ENCODE results near the gene IFT52. TPM values are rescaled to one million over a fixed set of nuclear protein-coding genes. Genes with fewer than 3 reads are reported as not detected.

IFT52 gene
- total RNA-seq, 1 donor from 2014 or later, result 56.6 TPM

DNA sequence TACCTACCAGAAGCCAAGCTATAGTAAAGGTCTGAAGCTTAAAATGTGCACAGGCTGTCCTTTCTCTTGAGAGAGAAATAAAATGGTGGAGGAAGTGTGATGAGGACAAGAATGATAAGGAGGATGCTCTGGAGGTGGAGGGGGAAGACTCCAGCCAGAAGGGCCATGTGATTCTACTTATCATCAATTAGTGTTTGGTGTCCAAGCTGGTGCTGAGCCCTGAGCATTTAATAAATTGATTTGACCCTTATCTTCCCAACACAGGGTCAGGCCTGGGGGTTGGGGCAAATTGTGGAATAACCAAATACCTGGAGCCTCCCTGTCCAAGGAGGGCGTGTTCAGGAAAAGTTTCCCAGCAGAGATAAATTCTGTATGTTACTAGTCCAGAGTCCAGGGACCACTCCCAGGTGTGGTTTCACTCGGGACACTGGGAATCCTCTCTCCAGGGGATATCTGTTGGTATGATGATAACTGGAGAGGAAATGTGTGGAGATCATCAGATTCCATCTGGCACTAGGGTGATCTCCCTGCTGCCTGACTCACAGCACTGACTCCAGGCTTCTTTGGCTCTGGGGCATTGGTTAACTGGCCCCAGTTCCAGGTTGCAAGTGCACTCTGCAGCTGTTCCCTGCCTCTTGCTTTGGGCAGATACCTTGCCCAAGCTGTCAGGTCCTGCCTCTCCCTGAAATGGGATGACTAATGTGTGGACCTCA, 72.4 kb downstream of the IFT52 start:
- TF ChIP-seq, protein P1, sequence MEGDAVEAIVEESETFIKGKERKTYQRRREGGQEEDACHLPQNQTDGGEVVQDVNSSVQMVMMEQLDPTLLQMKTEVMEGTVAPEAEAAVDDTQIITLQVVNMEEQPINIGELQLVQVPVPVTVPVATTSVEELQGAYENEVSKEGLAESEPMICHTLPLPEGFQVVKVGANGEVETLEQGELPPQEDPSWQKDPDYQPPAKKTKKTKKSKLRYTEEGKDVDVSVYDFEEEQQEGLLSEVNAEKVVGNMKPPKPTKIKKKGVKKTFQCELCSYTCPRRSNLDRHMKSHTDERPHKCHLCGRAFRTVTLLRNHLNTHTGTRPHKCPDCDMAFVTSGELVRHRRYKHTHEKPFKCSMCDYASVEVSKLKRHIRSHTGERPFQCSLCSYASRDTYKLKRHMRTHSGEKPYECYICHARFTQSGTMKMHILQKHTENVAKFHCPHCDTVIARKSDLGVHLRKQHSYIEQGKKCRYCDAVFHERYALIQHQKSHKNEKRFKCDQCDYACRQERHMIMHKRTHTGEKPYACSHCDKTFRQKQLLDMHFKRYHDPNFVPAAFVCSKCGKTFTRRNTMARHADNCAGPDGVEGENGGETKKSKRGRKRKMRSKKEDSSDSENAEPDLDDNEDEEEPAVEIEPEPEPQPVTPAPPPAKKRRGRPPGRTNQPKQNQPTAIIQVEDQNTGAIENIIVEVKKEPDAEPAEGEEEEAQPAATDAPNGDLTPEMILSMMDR (IDR thresholded peaks at IDR 0.05; ENCODE audit: unreplicated experiment), result no peak
- DNase-seq (ENCODE audit: low spot score, unreplicated experiment), result no peak
- no peak overlapping the region for H3K4me3 Mint-ChIP-seq (ENCODE audit: low read depth)
- no peaks in the 10 kb centered on the region for H3K9me3 Mint-ChIP-seq (ENCODE audit: low read depth)
- H3K27ac Mint-ChIP-seq, result no peak overlapping the region
- peaks cover 1% of the 10 kb centered on the region for H3K4me1 Mint-ChIP-seq (ENCODE audit: low read depth)
- no peaks in the 10 kb centered on the region for H3K36me3 Mint-ChIP-seq (ENCODE audit: insufficient read depth)
- peaks cover 13% of the 10 kb centered on the region for H3K27me3 Mint-ChIP-seq

DNA sequence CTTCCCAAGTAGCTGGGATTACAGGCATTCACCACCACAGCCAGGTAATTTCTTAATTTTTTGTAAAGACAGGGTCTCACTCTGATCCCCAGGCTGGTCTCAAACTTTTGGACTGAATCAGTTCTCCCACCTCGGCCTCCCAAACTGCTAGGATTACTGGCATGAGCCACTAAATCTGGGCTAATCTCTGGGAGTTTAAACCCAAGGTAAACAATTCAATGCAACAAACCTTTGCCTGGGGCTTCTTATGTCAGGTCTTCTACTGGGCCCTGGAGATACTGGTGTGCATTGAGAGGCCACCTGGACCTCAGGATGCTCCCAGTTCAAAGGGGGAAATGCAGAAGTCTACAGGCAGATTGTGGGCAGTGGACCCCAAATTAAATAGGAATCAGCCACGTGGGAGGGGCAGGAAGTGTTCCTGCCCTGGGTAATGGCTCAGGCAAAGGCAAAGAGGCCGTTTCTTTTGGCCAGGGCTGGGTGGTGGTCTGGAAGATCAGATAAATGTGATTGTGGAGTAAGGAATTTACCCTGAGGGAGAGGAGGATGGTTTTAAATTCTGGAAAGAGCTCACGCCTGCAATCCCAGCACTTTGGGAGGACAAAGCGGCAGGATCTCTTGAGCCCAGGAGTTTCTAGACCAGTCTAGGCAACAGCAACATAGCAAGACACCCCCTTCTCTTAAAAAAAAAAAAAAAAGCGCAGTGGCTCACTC, 74.9 kb downstream of the IFT52 start:
- peak overlapping the region; percentile 38 for H3K27ac Mint-ChIP-seq

DNA sequence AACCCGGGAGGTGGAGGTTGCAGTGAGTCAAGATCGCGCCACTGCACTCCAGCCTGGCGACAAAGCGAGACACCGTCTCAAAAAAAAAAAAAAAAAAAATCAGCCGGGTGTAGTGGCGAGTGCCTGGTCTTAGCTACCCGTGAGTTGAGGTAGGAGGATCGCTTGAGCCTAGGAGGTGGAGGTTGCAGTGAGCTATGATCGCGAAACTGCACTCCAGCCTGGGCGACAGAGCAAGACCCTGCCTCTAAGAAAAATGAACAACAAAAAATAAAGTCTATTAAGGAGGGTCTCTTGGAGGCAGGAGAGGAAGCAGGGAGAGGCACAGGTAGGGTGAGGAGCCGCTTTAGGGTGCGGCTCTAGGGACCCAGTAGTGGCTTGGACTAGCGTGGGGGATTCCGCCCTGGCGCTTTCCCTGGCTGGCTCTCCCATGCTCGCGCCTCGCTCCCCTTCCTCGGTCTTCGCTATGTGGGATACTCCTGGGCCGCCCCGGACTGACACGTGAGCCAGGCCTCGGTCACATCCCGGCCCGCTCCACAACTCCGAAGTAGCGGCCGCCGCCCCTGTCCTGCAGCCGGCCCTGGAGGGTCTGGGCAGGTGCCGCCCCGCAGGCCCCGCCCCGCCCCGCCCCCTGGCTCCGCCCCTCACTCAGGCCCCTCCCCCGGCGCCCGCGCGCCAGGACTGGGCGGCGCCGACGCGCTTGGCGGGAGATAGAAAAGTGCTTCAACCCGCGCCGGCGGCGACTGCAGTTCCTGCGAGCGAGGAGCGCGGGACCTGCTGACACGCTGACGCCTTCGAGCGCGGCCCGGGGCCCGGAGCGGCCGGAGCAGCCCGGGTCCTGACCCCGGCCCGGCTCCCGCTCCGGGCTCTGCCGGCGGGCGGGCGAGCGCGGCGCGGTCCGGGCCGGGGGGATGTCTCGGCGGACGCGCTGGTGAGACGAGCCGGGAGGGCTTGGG, 75.9 kb downstream of the IFT52 start, which contains the start of gene MYBL2:
Gene MYBL2, plus strand, starts transcription at position 739 of the 953 bp plus-strand sequence. Its CDS starts 170 bp downstream, at position 909.
- Mint-ChIP-seq H3K9me3 (ENCODE audit: low read depth) (no peaks in the 10 kb centered on the region), H3K4me3 (ENCODE audit: low read depth) (peak within 1 kb of the TSS; percentile 67), H3K4me1 (ENCODE audit: low read depth) (peaks cover 1% of the 10 kb centered on the region), H3K27ac (no peak within 1 kb of the TSS), H3K27me3 (peaks cover 16% of the 10 kb centered on the region), H3K36me3 (ENCODE audit: insufficient read depth) (no peaks in the 10 kb centered on the region)
- peak; percentile 60 for DNase-seq (ENCODE audit: low spot score, unreplicated experiment)
- TF ChIP-seq, protein P1 (IDR thresholded peaks at IDR 0.05; ENCODE audit: unreplicated experiment), result no peak

More for the DNA sequence above, 74.9 kb downstream of the IFT52 start:
- H3K9me3 Mint-ChIP-seq (ENCODE audit: low read depth), result no peaks in the 10 kb centered on the region
- H3K4me1 Mint-ChIP-seq (ENCODE audit: low read depth), result peaks cover 1% of the 10 kb centered on the region
- TF ChIP-seq, protein P1 (IDR thresholded peaks at IDR 0.05; ENCODE audit: unreplicated experiment), result no peak
- H3K36me3 Mint-ChIP-seq (ENCODE audit: insufficient read depth), result no peaks in the 10 kb centered on the region
- no peak for DNase-seq (ENCODE audit: low spot score, unreplicated experiment)
- peaks cover 16% of the 10 kb centered on the region for H3K27me3 Mint-ChIP-seq
- H3K4me3 Mint-ChIP-seq (ENCODE audit: low read depth), result peak overlapping the region; percentile 38

DNA sequence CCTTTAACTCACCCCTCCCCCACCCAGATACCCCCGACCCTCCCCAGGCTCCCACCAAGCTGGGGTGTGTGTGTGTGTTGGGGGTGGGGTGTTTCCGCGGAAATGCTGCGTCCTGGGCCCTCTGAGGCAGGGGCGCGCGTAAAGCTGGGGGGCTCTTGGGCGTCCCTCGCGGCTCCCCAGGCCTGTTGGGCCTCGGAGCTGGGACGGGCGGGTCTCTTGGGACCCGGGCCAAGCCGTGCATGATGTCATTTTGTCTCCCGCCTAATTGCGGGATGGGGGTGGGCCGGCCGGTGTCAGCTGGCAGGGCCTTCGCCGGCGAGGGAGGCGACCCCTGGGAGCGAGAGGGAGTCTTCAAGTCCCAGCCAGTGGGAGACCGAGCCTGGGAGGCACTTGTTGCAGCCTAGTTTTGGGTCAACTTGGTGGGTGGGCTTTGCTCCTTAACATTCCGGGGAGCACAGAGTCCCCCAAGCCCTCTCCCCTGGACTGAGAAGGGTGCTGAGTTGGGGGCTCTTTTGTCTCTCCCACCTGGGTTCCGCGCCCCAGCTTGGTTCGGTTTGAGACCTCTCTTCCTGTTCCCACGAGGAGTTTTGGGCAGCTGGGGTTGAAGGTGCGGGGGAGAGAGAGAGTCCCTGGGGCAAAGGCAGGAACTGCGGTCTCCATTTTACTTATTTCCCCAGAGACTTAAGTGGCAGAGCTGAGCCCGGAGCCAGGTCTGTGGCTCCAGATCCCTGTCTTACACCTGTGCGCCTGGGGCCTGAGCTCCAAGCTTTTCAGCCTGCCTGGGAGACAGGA, 76.8 kb downstream of the IFT52 start:
- TF ChIP-seq, protein P1 (IDR thresholded peaks at IDR 0.05; ENCODE audit: unreplicated experiment), result no peak
- Mint-ChIP-seq H3K27me3 (peaks cover 16% of the 10 kb centered on the region), H3K36me3 (ENCODE audit: insufficient read depth) (peaks cover 1% of the 10 kb centered on the region), H3K4me1 (ENCODE audit: low read depth) (peaks cover 1% of the 10 kb centered on the region), H3K27ac (no peak overlapping the region), H3K9me3 (ENCODE audit: low read depth) (no peaks in the 10 kb centered on the region), H3K4me3 (ENCODE audit: low read depth) (peak overlapping the region; percentile 67)
- no peak for DNase-seq (ENCODE audit: low spot score, unreplicated experiment)

Measured in progenitor cell of endocrine pancreas (in vitro differentiated cells).